ENCODE data around the gene ZNF839.
"Not testable (repeated sequence)": the region's sequence is repeated elsewhere in the genome, so short reads cannot be mapped to it uniquely, and the experiment has no call there.

The ZNF839 gene

GRCh38 chr14:102314242-102315011 is 5.1 kb upstream of the ZNF839 start:
- DNase-seq = peak; percentile 85

- no peak for DNase-seq
Measured at GRCh38 chr14:102315121-102315520, 4.4 kb upstream of the ZNF839 start.

GRCh38 chr14:102316338-102316742 is 3.2 kb upstream of the ZNF839 start:
- peak; percentile 58 for DNase-seq

- peak; percentile 95 for DNase-seq
Measured at GRCh38 chr14:102316743-102317563, 2.6 kb upstream of the ZNF839 start.

- DNase-seq = peak; percentile 40
Measured at GRCh38 chr14:102317564-102318248, 1.8 kb upstream of the ZNF839 start.

- no peak for DNase-seq
Measured at GRCh38 chr14:102318781-102319276, 717 bp upstream of the ZNF839 start.

GRCh38 chr14:102320033-102320660 is 601 bp downstream of the ZNF839 start:
- DNase-seq = peak; percentile 56

GRCh38 chr14:102320671-102321455 is 1.3 kb downstream of the ZNF839 start:
- no peak for DNase-seq

- no peak for DNase-seq
Measured at GRCh38 chr14:102321456-102322422, 2.2 kb downstream of the ZNF839 start.

GRCh38 chr14:102323102-102323501 is 3.6 kb downstream of the ZNF839 start:
- DNase-seq = peak; percentile 36

- no peak for DNase-seq
Measured at GRCh38 chr14:102325791-102326345, 6.3 kb downstream of the ZNF839 start.

GRCh38 chr14:102326583-102326982 is 7.0 kb downstream of the ZNF839 start:
- no peak for DNase-seq

GRCh38 chr14:102329381-102329780 is 9.8 kb downstream of the ZNF839 start:
- not testable (repeated sequence) for DNase-seq

- no peak for DNase-seq
Measured at GRCh38 chr14:102330806-102331205, 11.3 kb downstream of the ZNF839 start.

- no peak for DNase-seq
Measured at GRCh38 chr14:102333390-102333789, 13.8 kb downstream of the ZNF839 start.

GRCh38 chr14:102333795-102334705 is 14.5 kb downstream of the ZNF839 start:
- no peak for DNase-seq

- no peak for DNase-seq
Measured at GRCh38 chr14:102335163-102335562, 15.6 kb downstream of the ZNF839 start.

- no peak for DNase-seq
Measured at GRCh38 chr14:102338724-102339123, 19.2 kb downstream of the ZNF839 start.

GRCh38 chr14:102341566-102341965 is 22.0 kb downstream of the ZNF839 start:
- no peak for DNase-seq
